Spleen (tissue), 11 donors: ENCODE measurements around the gene MMS22L. TPM values are rescaled to one million over a fixed set of nuclear protein-coding genes. Genes with fewer than 3 reads are reported as not detected.

Experiments used
- DNase-seq: peaks from one replicate; pipeline ENCODE4 v3.0.0-alpha.2; 2020
- H3K27ac ChIP-seq, 8 donors: fragments of 200-600 bp; sonication (generic) in 7 of 8; 1 replicate in 4 of 8; 2 replicates in 4 of 8; pipeline versions ENCODE4 v1.5.0 to v1.8.0; 2016 to 2021; ENCODE audit warnings: inconsistent platforms in 4 of 8, mild to moderate bottlenecking in 4 of 8, moderate library complexity in 1 of 8
- H3K27me3 ChIP-seq, 7 donors: fragments of 200-600 bp; sonication (generic) in 6 of 7; replicated peaks in 1 of 7; 1 replicate in 4 of 7; 2 replicates in 3 of 7; pipeline versions ENCODE4 v1.5.0 to v1.8.0; 2016 to 2021; ENCODE audit warnings: inconsistent platforms in 3 of 7, mild to moderate bottlenecking in 1 of 7
- H3K36me3 ChIP-seq, 6 donors: fragments of 200-600 bp; sonication (generic) in 5 of 6; 1 replicate in 4 of 6; 2 replicates in 2 of 6; pipeline versions ENCODE4 v1.5.0 to v1.8.0; 2016 to 2021; ENCODE audit warnings: inconsistent platforms in 2 of 6
- H3K4me1 ChIP-seq, 6 donors: fragments of 200-600 bp; sonication (generic) in 5 of 6; 1 replicate in 3 of 6; 2 replicates in 3 of 6; pipeline versions ENCODE4 v1.5.0 to v1.8.0; 2016 to 2021; ENCODE audit warnings: inconsistent platforms in 3 of 6
- H3K4me3 ChIP-seq, 8 donors: fragments of 200-600 bp; sonication (generic) in 7 of 8; 1 replicate in 4 of 8; 2 replicates in 4 of 8; pipeline versions ENCODE4 v1.5.0 to v1.8.0; 2016 to 2021; ENCODE audit warnings: inconsistent platforms in 4 of 8, mild to moderate bottlenecking in 4 of 8, moderate library complexity in 2 of 8
- H3K9me3 ChIP-seq, 8 donors: fragments of 200-600 bp; sonication (generic) in 7 of 8; 1 replicate in 4 of 8; 2 replicates in 4 of 8; pipeline versions ENCODE4 v1.5.0 to v1.8.0; 2016 to 2021; ENCODE audit warnings: inconsistent platforms in 4 of 8
- POLR2A ChIP-seq, 3 donors: fragments of 450-650 bp; IDR thresholded peaks; one replicate each; pipeline ENCODE4 v1.5.1; 2017; ENCODE audit warnings: antibody characterized with exemption in 3 of 3, mild to moderate bottlenecking in 1 of 3
- POLR2AphosphoS5 ChIP-seq, 3 donors: sonication (generic); formaldehyde crosslinking; IDR thresholded peaks; one replicate each; pipeline ENCODE4 v1.5.1; 2017; ENCODE audit warnings: antibody characterized with exemption in 3 of 3
- WGBS, 5 donors: extraction: QIAGEN DNeasy Blood & Tissue Kit in 3 of 5; methylation state at CpG; one replicate each; pipeline versions ENCODE4 v1.1.5 to v1.1.7; 2013 to 2018; 5-methylcytosine and 5-hydroxymethylcytosine counted together
- intact Hi-C: fragments of 100-400 bp; cut with DNase I; formaldehyde crosslinking; loops from one replicate; pipeline ENCODE4 v1.15.0; 2023; ENCODE audit warnings: low total_unique reads
- polyA plus RNA-seq, 3 donors: library from polyadenylated mRNA; stranded (reverse); fragments of 200-250 nt; gene quantifications; one replicate each; pipeline ENCODE4 v1.2.1, GENCODE V29; 2013
- total RNA-seq, 7 donors: library from RNA; depleted of rRNA in 3 of 7; stranded (reverse); fragments of >200 nt in 3 of 7; fragmentation: NEBNext Ultra II Directional in 4 of 7; extraction: Animal tissue kit (Norgen Biotek cat#: 25700) in 4 of 7; gene quantifications; one replicate each; pipeline versions ENCODE4 v1.1.0 to v1.2.1, GENCODE V29; 2016 to 2021
- TF ChIP-seq, protein P1 (sequence below), 11 experiments: fragments of 200-600 bp in 7 of 11; fragments of 450-650 bp in 4 of 11; sonication (generic) in 4 of 11; IDR thresholded peaks in 8 of 11; conservative IDR thresholded peaks in 3 of 11; 1 replicate in 7 of 11; 2 replicates in 4 of 11; pipeline versions ENCODE4 v1.4.0 to v1.8.0; 2016 to 2021; ENCODE audit warnings: antibody characterized with exemption in 11 of 11, inconsistent platforms in 4 of 11, mild to moderate bottlenecking in 1 of 11
- donor health status: healthy with polysubstance abuse.
- donor health status: DM: no; HTN: no; CAD: no; lungs with moderate emphysema.
- donor health status: DM: no; HTN: no; CAD: no.
- donor health status: Bipolar disorder and iron deficiency.
- donor health status: healthy.
- donor health status: DM: no; HTN: no; CAD: no.
- donor health status: DM: yes; HTN: yes; CAD: no.

Gene MMS22L
- total and polyA plus RNA-seq, 10 donors = 1.4 to 42.3 (median 12.1) TPM

DNA sequence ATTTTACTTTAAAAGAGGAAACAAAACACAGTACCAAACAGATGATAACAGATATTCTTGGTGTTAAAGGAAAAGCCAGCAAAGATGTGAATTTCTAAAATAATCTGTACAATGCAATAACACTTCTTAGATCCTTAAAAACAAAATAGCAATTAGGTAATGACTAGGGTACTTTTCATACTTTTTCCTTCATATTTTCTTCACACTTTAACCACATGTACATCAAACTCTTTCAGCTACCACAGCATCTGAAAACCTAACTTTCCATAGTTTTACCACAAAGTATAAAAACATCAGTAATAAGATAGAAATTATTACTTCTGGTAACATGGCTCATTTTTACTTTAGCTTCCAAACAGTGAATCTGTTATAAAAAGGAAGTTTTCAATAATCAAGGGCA is 141.3 kb downstream of the MMS22L start:
- intact Hi-C loops = no loop called here

DNA sequence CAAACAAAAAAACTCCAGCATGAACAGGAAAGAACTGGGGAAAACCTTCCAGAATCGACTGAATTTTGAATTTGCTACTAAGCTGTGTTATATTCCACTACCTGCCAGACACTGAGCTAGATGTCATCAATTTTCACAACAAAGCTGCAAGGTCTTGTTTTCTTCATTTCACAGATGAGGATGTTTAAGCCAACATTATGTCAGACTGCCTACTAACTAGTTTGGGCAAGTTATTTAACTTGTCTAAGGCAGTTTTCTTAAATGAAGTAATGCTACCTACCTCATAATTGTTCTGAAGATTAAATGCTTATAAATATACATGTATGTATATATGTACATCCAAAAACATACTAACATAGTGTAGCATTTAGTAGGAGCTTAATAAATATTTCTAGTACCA is 144.4 kb downstream of the MMS22L start:
- Histone ChIP-seq H3K36me3 (no peaks in the 10 kb centered on the region), H3K27me3 (no peaks in the 10 kb centered on the region), H3K4me1 (no peaks in the 10 kb centered on the region), H3K4me3 (no peak overlapping the region), H3K27ac (no peak overlapping the region), H3K9me3 (no peaks in the 10 kb centered on the region)
- no peak for TF ChIP-seq POLR2A (IDR thresholded peaks at IDR 0.05)
- no peak for TF ChIP-seq POLR2AphosphoS5 (IDR thresholded peaks at IDR 0.05)
- TF ChIP-seq, protein P1, sequence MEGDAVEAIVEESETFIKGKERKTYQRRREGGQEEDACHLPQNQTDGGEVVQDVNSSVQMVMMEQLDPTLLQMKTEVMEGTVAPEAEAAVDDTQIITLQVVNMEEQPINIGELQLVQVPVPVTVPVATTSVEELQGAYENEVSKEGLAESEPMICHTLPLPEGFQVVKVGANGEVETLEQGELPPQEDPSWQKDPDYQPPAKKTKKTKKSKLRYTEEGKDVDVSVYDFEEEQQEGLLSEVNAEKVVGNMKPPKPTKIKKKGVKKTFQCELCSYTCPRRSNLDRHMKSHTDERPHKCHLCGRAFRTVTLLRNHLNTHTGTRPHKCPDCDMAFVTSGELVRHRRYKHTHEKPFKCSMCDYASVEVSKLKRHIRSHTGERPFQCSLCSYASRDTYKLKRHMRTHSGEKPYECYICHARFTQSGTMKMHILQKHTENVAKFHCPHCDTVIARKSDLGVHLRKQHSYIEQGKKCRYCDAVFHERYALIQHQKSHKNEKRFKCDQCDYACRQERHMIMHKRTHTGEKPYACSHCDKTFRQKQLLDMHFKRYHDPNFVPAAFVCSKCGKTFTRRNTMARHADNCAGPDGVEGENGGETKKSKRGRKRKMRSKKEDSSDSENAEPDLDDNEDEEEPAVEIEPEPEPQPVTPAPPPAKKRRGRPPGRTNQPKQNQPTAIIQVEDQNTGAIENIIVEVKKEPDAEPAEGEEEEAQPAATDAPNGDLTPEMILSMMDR (IDR thresholded peaks at IDR 0.05 in 8 of 11, conservative IDR thresholded peaks at IDR 0.05 in 3 of 11) = no peak
- DNase-seq = no peak
- intact Hi-C loops = no loop called here
- WGBS, 5 donors = 84 to 96% (median 87%) methylated on average over 1 of the region's 1 CpG

More for the DNA sequence above, 141.3 kb downstream of the MMS22L start:
- H3K4me3 ChIP-seq = no peak overlapping the region
- no peak overlapping the region for H3K27ac ChIP-seq
- DNase-seq = no peak
- no peaks in the 10 kb centered on the region for H3K4me1 ChIP-seq
- H3K9me3 ChIP-seq = no peaks in the 10 kb centered on the region
- TF ChIP-seq POLR2AphosphoS5 (IDR thresholded peaks at IDR 0.05) = no peak
- TF ChIP-seq POLR2A (IDR thresholded peaks at IDR 0.05) = no peak
- TF ChIP-seq, protein P1 (IDR thresholded peaks at IDR 0.05 in 8 of 11, conservative IDR thresholded peaks at IDR 0.05 in 3 of 11) = no peak
- no peaks in the 10 kb centered on the region for H3K36me3 ChIP-seq
- no peaks in the 10 kb centered on the region for H3K27me3 ChIP-seq

DNA sequence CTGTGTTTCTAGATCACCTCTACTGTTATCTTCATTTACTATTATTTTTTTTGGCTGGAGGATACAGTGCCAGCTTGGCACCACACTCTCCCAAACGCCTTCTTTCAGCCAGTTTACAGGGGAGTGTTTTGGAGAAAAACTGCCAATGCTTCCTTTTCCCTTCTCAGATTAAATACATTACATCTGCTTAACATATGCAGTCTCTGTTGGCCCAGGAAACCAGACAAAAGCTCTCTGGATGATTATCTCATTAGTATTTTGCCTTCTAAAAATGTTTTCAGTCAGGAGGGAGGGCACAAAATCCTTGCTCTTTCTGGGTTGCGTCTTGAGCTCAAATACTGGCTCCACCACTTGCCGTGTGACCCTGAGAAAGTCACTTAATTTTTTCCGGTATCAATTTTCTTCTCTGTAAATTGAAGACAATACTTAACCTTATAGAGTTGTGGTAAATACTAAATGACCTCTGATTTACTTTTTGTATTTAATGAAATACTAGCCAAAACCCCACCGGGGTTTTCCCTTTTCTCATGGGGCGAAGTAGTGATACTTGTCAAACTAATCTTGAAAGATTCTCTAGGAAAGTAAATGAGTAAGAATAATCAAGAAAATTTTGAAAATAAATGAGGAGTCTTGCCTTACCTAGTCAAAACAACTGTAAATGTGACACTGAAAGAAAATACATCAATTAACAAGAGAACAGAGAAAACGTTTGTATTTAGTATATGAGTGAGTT is 146.2 kb downstream of the MMS22L start:
- 71 to 87% (median 78%) methylated on average over 7 of the region's 7 CpGs for WGBS, 5 donors
- H3K4me3 ChIP-seq = no peak overlapping the region
- H3K27me3 ChIP-seq = no peaks in the 10 kb centered on the region
- H3K27ac ChIP-seq = no peak overlapping the region
- no peaks in the 10 kb centered on the region for H3K36me3 ChIP-seq
- H3K9me3 ChIP-seq = no peaks in the 10 kb centered on the region
- no peak for DNase-seq
- H3K4me1 ChIP-seq = no peaks in the 10 kb centered on the region
- intact Hi-C loops = no loop called here
- TF ChIP-seq POLR2A (IDR thresholded peaks at IDR 0.05) = no peak

DNA sequence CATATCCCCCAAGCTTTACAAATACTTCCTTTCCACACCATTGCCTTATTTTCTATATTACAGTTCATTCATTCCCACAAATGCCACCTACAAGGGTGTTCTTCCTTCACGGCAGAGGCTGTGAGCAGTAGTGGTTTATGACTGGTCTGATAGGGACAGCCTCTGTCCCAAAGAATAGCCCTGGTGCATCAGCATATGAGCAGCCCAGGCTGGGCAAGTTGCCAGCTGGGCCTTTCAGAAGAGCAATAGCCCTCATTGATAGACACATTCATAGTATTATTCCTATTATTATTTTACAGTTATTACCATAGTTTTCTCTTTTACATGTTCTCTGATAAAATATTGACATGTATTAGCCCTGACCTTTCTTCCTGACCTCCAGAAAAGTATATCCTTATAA is 149.9 kb downstream of the MMS22L start:
- H3K27ac ChIP-seq = no peak overlapping the region
- H3K36me3 ChIP-seq = no peaks in the 10 kb centered on the region
- intact Hi-C loops = no loop called here
- WGBS, 5 donors = 45 to 70% (median 68%) methylated on average over 1 of the region's 1 CpG
- no peaks in the 10 kb centered on the region for H3K4me1 ChIP-seq
- TF ChIP-seq, protein P1 (IDR thresholded peaks at IDR 0.05 in 8 of 11, conservative IDR thresholded peaks at IDR 0.05 in 3 of 11) = no peak
- TF ChIP-seq POLR2AphosphoS5 (IDR thresholded peaks at IDR 0.05) = no peak
- H3K9me3 ChIP-seq = no peaks in the 10 kb centered on the region
- H3K27me3 ChIP-seq = no peaks in the 10 kb centered on the region
- DNase-seq = no peak
- no peak overlapping the region for H3K4me3 ChIP-seq
